ENCODE results near the gene KCNH8. TPM values are rescaled to one million over a fixed set of nuclear protein-coding genes. Genes with fewer than 3 reads are reported as not detected.
A peak's percentile ranks its signal among the peaks of the same experiment; 100 is the strongest.
"Not testable (repeated sequence)": the region's sequence is repeated elsewhere in the genome, so short reads cannot be mapped to it uniquely, and the experiment has no call there.

KCNH8 gene
- under 1 TPM in 1 of 3 donors, not detected in 2; 0.10 TPM for total RNA-seq
- total RNA-seq (2013), result 5.2 TPM

- Histone ChIP-seq H3K36me3 (ENCODE audit: control insufficient read depth, insufficient read depth, low read length) (no peaks in the 10 kb centered on the region), H3K4me3 (ENCODE audit: low read length) (peak within 1 kb of the TSS; percentile 56), H3K27me3 (ENCODE audit: control insufficient read depth, insufficient read depth, low read length) (peaks cover 15% of the 10 kb centered on the region), H3K27ac (ENCODE audit: low read length) (no peak within 1 kb of the TSS), H3K4me1 (ENCODE audit: control insufficient read depth, insufficient read depth, low read length) (peaks cover 19% of the 10 kb centered on the region), H3K9me3 (ENCODE audit: control insufficient read depth, insufficient read depth, low read length) (no peaks in the 10 kb centered on the region)
- peak within 1 kb of the TSS in 1 of 2 donors; percentile 80 for H3K27ac Mint-ChIP-seq
- peak within 1 kb of the TSS; percentile 93 for H3K4me3 Mint-ChIP-seq
- no peaks in the 10 kb centered on the region for H3K36me3 Mint-ChIP-seq
- H3K4me1 Mint-ChIP-seq, result peaks cover 20 to 29% of the 10 kb centered on the region in 2 donors
- 1% methylated on average over 55 of the region's 64 CpGs for WGBS (ENCODE audit: insufficient coverage)
- peaks cover 16 to 29% of the 10 kb centered on the region in 2 donors for H3K27me3 Mint-ChIP-seq (ENCODE audit: low read depth in 2 of 2)
- no peaks in the 10 kb centered on the region for H3K9me3 Mint-ChIP-seq
- DNase-seq, result peak; percentile 14 to 26
- intact Hi-C loops (cut with micrococcal nuclease), result no loop called here
- TF ChIP-seq CTCF (IDR thresholded peaks at IDR 0.05), result no peak
- ATAC-seq, result peak in 2 of 3 donors; percentile 12 to 18
Measured at GRCh38 chr3:19147905-19148767, at the start of gene KCNH8. KCNH8 (plus strand) TSS chr3:19148510; CDS start chr3:19148720, 210 bp downstream.

- 77% methylated on average over 25 of the region's 29 CpGs for WGBS (ENCODE audit: insufficient coverage)
- H3K4me1 Mint-ChIP-seq; H3K36me3 Mint-ChIP-seq; H3K9me3 ChIP-seq (ENCODE audit: control insufficient read depth, insufficient read depth, low read length); H3K4me3 ChIP-seq (ENCODE audit: low read length); H3K36me3 ChIP-seq (ENCODE audit: control insufficient read depth, insufficient read depth, low read length); DNase-seq; intact Hi-C loops (cut with micrococcal nuclease); ATAC-seq; H3K4me1 ChIP-seq (ENCODE audit: control insufficient read depth, insufficient read depth, low read length); H3K9me3 Mint-ChIP-seq; H3K27me3 ChIP-seq (ENCODE audit: control insufficient read depth, insufficient read depth, low read length); H3K27ac ChIP-seq (ENCODE audit: low read length); H3K27me3 Mint-ChIP-seq (ENCODE audit: low read depth in 2 of 2); H3K27ac Mint-ChIP-seq: not testable (repeated sequence)
- H3K4me3 Mint-ChIP-seq, result peak overlapping the region; percentile 62
Measured at GRCh38 chr3:19102654-19103290, 45.5 kb upstream of the KCNH8 start.

DNA sequence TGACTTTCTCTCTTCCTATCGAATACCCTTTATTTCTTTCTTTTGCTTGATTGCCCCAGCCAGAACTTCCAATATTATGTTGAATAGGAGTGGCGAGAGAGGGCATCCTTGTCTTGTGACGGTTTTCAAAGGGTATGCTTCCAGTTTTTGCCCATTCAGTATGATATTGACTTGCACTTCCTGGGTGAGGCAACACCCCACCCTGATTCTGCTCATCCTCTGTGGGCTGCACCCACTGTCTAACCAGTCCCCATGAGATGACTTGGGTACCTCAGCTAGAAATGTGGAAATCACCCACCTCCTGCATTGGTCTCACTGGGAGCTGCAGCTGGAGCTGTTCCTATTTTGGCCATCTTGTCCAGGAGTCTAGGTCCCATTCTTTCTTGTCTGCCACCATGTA lies 44.8 kb upstream of the KCNH8 start:
- H3K9me3 Mint-ChIP-seq, result peaks cover 0 to 2% of the 10 kb centered on the region in 2 donors
- no peaks in the 10 kb centered on the region for H3K4me1 Mint-ChIP-seq
- Histone ChIP-seq H3K9me3 (ENCODE audit: control insufficient read depth, insufficient read depth, low read length) (no peaks in the 10 kb centered on the region), H3K36me3 (ENCODE audit: control insufficient read depth, insufficient read depth, low read length) (no peaks in the 10 kb centered on the region), H3K27ac (ENCODE audit: low read length) (no peak overlapping the region), H3K27me3 (ENCODE audit: control insufficient read depth, insufficient read depth, low read length) (no peaks in the 10 kb centered on the region), H3K4me1 (ENCODE audit: control insufficient read depth, insufficient read depth, low read length) (no peaks in the 10 kb centered on the region), H3K4me3 (ENCODE audit: low read length) (no peak overlapping the region)
- ATAC-seq (no peak), DNase-seq (no peak)
- no peaks in the 10 kb centered on the region for H3K36me3 Mint-ChIP-seq
- TF ChIP-seq CTCF (IDR thresholded peaks at IDR 0.05), result no peak
- intact Hi-C loops (cut with micrococcal nuclease), result no loop called here
- peak overlapping the region; percentile 62 for H3K4me3 Mint-ChIP-seq
- 93% methylated on average over 2 of the region's 3 CpGs for WGBS (ENCODE audit: insufficient coverage)
- no peaks in the 10 kb centered on the region for H3K27me3 Mint-ChIP-seq (ENCODE audit: low read depth in 2 of 2)
- no peak overlapping the region for H3K27ac Mint-ChIP-seq

GRCh38 chr3:19104459-19104858 lies 43.9 kb upstream of the KCNH8 start:
- Histone ChIP-seq H3K36me3 (ENCODE audit: control insufficient read depth, insufficient read depth, low read length) (no peaks in the 10 kb centered on the region), H3K4me3 (ENCODE audit: low read length) (no peak overlapping the region), H3K4me1 (ENCODE audit: control insufficient read depth, insufficient read depth, low read length) (no peaks in the 10 kb centered on the region), H3K9me3 (ENCODE audit: control insufficient read depth, insufficient read depth, low read length) (no peaks in the 10 kb centered on the region), H3K27ac (ENCODE audit: low read length) (no peak overlapping the region), H3K27me3 (ENCODE audit: control insufficient read depth, insufficient read depth, low read length) (no peaks in the 10 kb centered on the region)
- Mint-ChIP-seq H3K9me3 (peaks cover 0 to 2% of the 10 kb centered on the region in 2 donors), H3K4me1 (no peaks in the 10 kb centered on the region), H3K4me3 (no peak overlapping the region), H3K36me3 (no peaks in the 10 kb centered on the region), H3K27me3 (ENCODE audit: low read depth in 2 of 2) (no peaks in the 10 kb centered on the region), H3K27ac (no peak overlapping the region)
- no peak for ATAC-seq
- DNase-seq, result no peak
- no peak for TF ChIP-seq CTCF (IDR thresholded peaks at IDR 0.05)
- intact Hi-C loops (cut with micrococcal nuclease), result no loop called here

Data from natural killer cell (primary cell).